GM12878 (cell line): ENCODE results near the gene STEAP4. TPM values are rescaled to one million over a fixed set of nuclear protein-coding genes. Genes with fewer than 3 reads are reported as not detected.

Experiments used
- ATAC-seq: fragments of 200-7000 bp; cut with Tn5 transposase; 3 replicates; pipeline ENCODE4 v1.9.1; 2020; ENCODE audit warnings: mild to moderate bottlenecking, moderate library complexity
- BruUV-seq: library from RNA; stranded (reverse); fragments of 400-500 nt; replicated peaks from 2 replicates; lab custom pipeline; 2021; lab: Mats Ljungman, UMichigan
- CTCF ChIA-PET: fragments of 300-600 bp; sonication (Branson Sonifier 250); formaldehyde crosslinking; extraction: SDS; loops from one replicate; lab custom pipeline; 2021; ENCODE audit warnings: inconsistent platforms; lab: Yijun Ruan, JAX
- POLR2A ChIA-PET: fragments of 350-600 bp; formaldehyde crosslinking; extraction: SDS; loops from one replicate; lab custom pipeline; 2021; ENCODE audit warnings: inconsistent platforms; lab: Charles Lee
- RAD21 ChIA-PET: fragments of 300-600 bp; sonication (Branson Sonifier 250); formaldehyde crosslinking; loops from one replicate; lab custom pipeline; 2023; ENCODE audit warnings: antibody characterized with exemption; ENCODE audit not compliant: unreplicated experiment; lab: Charles Lee
- SMC1A ChIA-PET: fragments of 300-600 bp; sonication (Branson Sonifier 250); formaldehyde crosslinking; loops from one replicate; lab custom pipeline; 2023; ENCODE audit not compliant: unreplicated experiment, uncharacterized antibody; lab: Charles Lee
- DNase-seq: peaks from one replicate; pipeline ENCODE4 v3.0.0-alpha.2; 2011; ENCODE audit warnings: low read depth, low spot score
- FAIRE-seq: peaks from 3 replicates; lab custom pipeline; 2011; peaks lifted over from hg19 to GRCh38; lab: Jason Lieb, UNC
- H2AFZ ChIP-seq: 2 replicates; pipeline ENCODE4 v1.6.0; 2011; ENCODE audit warnings: low read depth, low read length, control low read depth; ENCODE audit not compliant: control insufficient read depth
- H3K27ac ChIP-seq: 2 replicates; pipeline ENCODE4 v1.5.1; 2011; ENCODE audit warnings: control low read depth; ENCODE audit not compliant: control insufficient read depth, insufficient read depth
- H3K27me3 ChIP-seq, 2 experiments: replicated peaks in 1 of 2; 2 replicates each; pipeline versions ENCODE4 v1.6.0 to v1.6.1; 2011; ENCODE audit warnings: low read length in 1 of 2; ENCODE audit not compliant: control insufficient read depth in 2 of 2, insufficient read depth in 2 of 2
- H3K36me3 ChIP-seq, 2 experiments: 2 replicates each; pipeline ENCODE4 v1.5.1; 2011; ENCODE audit warnings: low read length in 1 of 2; ENCODE audit not compliant: control insufficient read depth in 2 of 2, insufficient read depth in 2 of 2
- H3K4me1 ChIP-seq: 2 replicates; pipeline ENCODE4 v1.6.1; 2011; ENCODE audit warnings: mild to moderate bottlenecking, low read length, moderate library complexity, mixed read lengths; ENCODE audit not compliant: control insufficient read depth, insufficient read depth
- H3K4me2 ChIP-seq: 2 replicates; pipeline ENCODE4 v1.6.0; 2011; ENCODE audit warnings: control low read depth; ENCODE audit not compliant: control insufficient read depth, insufficient read depth
- H3K4me3 ChIP-seq: fragments of 200-600 bp; sonication (generic); 2 replicates; pipeline ENCODE4 v1.5.1; 2016
- H3K79me2 ChIP-seq: 2 replicates; pipeline ENCODE4 v1.6.0; 2011; ENCODE audit warnings: low read length; ENCODE audit not compliant: control insufficient read depth, insufficient read depth
- H3K9ac ChIP-seq: 2 replicates; pipeline ENCODE4 v1.8.0; 2011; ENCODE audit warnings: low read length, control low read depth, mixed read lengths; ENCODE audit not compliant: control insufficient read depth, insufficient read depth
- H3K9me3 ChIP-seq: replicated peaks from 3 replicates; pipeline ENCODE4 v1.5.1; 2011; ENCODE audit warnings: mild to moderate bottlenecking, low read length; ENCODE audit not compliant: control insufficient read depth, insufficient read depth
- H4K20me1 ChIP-seq: 2 replicates; pipeline ENCODE4 v1.6.0; 2011; ENCODE audit not compliant: control insufficient read depth, insufficient read depth
- BCL3 ChIP-seq: IDR thresholded peaks from 2 replicates; pipeline ENCODE4 v1.6.1; 2011; ENCODE audit warnings: borderline replicate concordance, low read depth, mild to moderate bottlenecking, moderate library complexity, low read length; ENCODE audit not compliant: insufficient read depth, poor library complexity, severe bottlenecking
- CHD2 ChIP-seq: IDR thresholded peaks from 2 replicates; pipeline ENCODE4 v1.6.1; 2011; ENCODE audit warnings: low read depth, low read length, improper control_type of control experiment, borderline replicate concordance
- DPF2 ChIP-seq: fragments of 450-650 bp; IDR thresholded peaks from 2 replicates; pipeline ENCODE4 v1.6.1; 2017; ENCODE audit warnings: mild to moderate bottlenecking
- EP300 ChIP-seq, 2 experiments: fragments of 150-350 bp in 1 of 2; IDR thresholded peaks; 2 replicates each; pipeline ENCODE4 v1.6.1; 2011 to 2012; ENCODE audit warnings: low read depth in 2 of 2, low read length in 2 of 2, borderline replicate concordance in 1 of 2, improper control_type of control experiment in 1 of 2, inconsistent platforms in 1 of 2; ENCODE audit not compliant: control insufficient read depth in 1 of 2
- IRF4 ChIP-seq: IDR thresholded peaks from 2 replicates; pipeline ENCODE4 v1.6.1; 2011; ENCODE audit warnings: low read depth, low read length
- JUNB ChIP-seq: IDR thresholded peaks from 2 replicates; pipeline ENCODE4 v1.6.1; 2016; ENCODE audit warnings: antibody characterized with exemption, mild to moderate bottlenecking
- NBN ChIP-seq: fragments of 450-650 bp; IDR thresholded peaks from 2 replicates; pipeline ENCODE4 v1.6.1; 2016
- RBBP5 ChIP-seq: fragments of 200-600 bp; sonication (generic); conservative IDR thresholded peaks from 2 replicates; pipeline ENCODE4 v1.6.1; 2016
- SREBF2 ChIP-seq: IDR thresholded peaks from 2 replicates; pipeline ENCODE4 v1.6.1; 2012; ENCODE audit warnings: mild to moderate bottlenecking, low read length
- WGBS: methylation state at CpG from one replicate; pipeline ENCODE4 v1.1.6; 2016; ENCODE audit warnings: low lambda C conversion rate; ENCODE audit not compliant: insufficient replicate concordance, insufficient coverage; ENCODE audit errors: missing lambda C conversion rate; 5-methylcytosine and 5-hydroxymethylcytosine counted together
- in situ Hi-C: fragments of 300-500 bp; cut with MboI; formaldehyde crosslinking; loops from 9 replicates; pipeline ENCODE4 v1.14.3; 2018; ENCODE audit warnings: mixed read lengths
- intact Hi-C: fragments of 100-400 bp; cut with micrococcal nuclease; formaldehyde crosslinking; loops from one replicate; pipeline ENCODE4 v1.14.2; 2022; ENCODE audit not compliant: unreplicated experiment
- polyA plus RNA-seq, 11 experiments: library from polyadenylated mRNA; depleted of rRNA in 4 of 11; unstranded in 6 of 11; stranded (reverse) in 5 of 11; fragments of >200 nt; fragmentation: Nextera tagmentation in 4 of 11; fragmentation: Illumina TruSeq in 1 of 11; extraction: Ambion mirVana in 4 of 11; extraction: Trizol in 1 of 11; gene quantifications; 1 replicate in 1 of 11; 2 replicates in 10 of 11; pipeline versions ENCODE4 v1.2.1 to v1.2.3, GENCODE V29; 2011 to 2016; ENCODE audit warnings: inconsistent platforms in 2 of 11, missing spikeins in 2 of 11, low read depth in 1 of 11
- total RNA-seq, 4 experiments: library from RNA; depleted of rRNA in 3 of 4; stranded (reverse); fragments of >200 nt in 3 of 4; fragmentation: Illumina TruSeq in 1 of 4; extraction: Trizol in 1 of 4; gene quantifications; 2 replicates each; pipeline versions ENCODE4 v1.2.1 to v1.2.3, GENCODE V29; 2013 to 2021
- TF ChIP-seq, protein P1 (sequence below): IDR thresholded peaks from 2 replicates; pipeline ENCODE4 v1.6.1; 2011; ENCODE audit warnings: low read depth, mild to moderate bottlenecking, low read length, moderate library complexity, borderline replicate concordance; ENCODE audit errors: extremely low read depth
- TF ChIP-seq, protein P2 (sequence below): IDR thresholded peaks from 2 replicates; pipeline ENCODE4 v1.6.1; 2012; ENCODE audit warnings: mild to moderate bottlenecking, low read depth, low read length

Gene STEAP4
- total and polyA plus RNA-seq, 10 of the 15 experiments (the other 5 are each of a cell fraction or from before 2014, with no cell fraction given), result 0.13 TPM; not detected in 9

DNA sequence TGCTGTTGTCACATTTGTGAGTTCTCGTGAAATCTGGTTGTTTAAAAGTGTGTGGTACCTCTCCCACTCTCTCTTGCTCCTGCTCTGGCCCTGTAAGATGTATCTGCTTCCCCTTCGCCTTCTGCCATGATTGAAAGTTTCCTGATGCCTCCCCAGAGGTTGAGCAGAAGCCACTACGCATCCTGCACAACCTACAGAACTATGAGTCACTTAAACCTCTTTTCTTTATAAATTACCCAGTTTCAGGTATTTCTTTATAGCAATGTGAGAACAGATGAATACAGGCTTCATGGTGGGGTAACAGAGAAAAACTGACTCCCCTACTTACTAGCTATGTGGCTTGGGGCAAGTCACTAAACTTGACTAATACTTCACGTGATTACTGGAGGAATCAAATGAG lies 18.0 kb upstream of the STEAP4 start (continued):
- no peak for TF ChIP-seq BCL3
- TF ChIP-seq JUNB, result no peak
- no peak for TF ChIP-seq DPF2
- no peak for TF ChIP-seq SREBF2
- TF ChIP-seq, protein P1, sequence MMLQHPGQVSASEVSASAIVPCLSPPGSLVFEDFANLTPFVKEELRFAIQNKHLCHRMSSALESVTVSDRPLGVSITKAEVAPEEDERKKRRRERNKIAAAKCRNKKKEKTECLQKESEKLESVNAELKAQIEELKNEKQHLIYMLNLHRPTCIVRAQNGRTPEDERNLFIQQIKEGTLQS, result no peak

DNA sequence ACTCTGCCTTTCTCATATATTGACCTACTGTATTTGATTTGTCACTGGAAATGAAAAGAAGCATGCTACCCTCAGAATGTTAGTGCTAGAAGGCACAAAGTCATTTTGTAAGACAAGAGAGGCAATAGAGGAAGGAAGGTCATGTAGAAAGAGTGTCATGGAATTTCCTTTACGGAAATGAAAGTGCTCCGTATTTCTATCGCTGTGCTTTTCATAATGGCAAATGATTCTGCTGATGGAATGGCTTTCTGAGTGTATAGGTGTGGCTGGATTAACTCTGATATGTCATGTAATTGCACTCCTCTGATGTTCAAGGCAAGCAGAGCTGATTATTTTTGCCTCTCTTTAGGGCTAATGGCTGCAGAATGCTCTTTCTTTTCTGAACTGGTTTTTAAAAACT lies 15.5 kb upstream of the STEAP4 start:
- ATAC-seq (no peak), FAIRE-seq (no peak), DNase-seq (no peak)
- intact Hi-C loops (no loop called here), in situ Hi-C loops (no loop called here)
- Histone ChIP-seq H3K36me3 (no peaks in the 10 kb centered on the region), H3K9me3 (no peaks in the 10 kb centered on the region), H3K27ac (no peak overlapping the region), H3K4me1 (no peaks in the 10 kb centered on the region), H3K79me2 (no peaks in the 10 kb centered on the region), H4K20me1 (no peaks in the 10 kb centered on the region), H3K4me2 (no peak overlapping the region), H3K27me3 (no peaks in the 10 kb centered on the region), H2AFZ (no peak overlapping the region), H3K9ac (no peak overlapping the region), H3K4me3 (no peak overlapping the region)
- ChIA-PET RAD21 (interaction anchor here (0.7 kb wide), 1 partner anchor 16 kb away, joined by 3 read pairs; no protein-coding TSS in a partner anchor), SMC1A (interaction anchor here (1.5 kb wide), 1 partner anchor 23 kb away, joined by 4 read pairs; no protein-coding TSS in a partner anchor), CTCF (interaction anchor here (1.2 kb wide), 1 partner anchor 42 kb away, joined by 3 read pairs; no protein-coding TSS in a partner anchor), POLR2A (no interaction called here)
- TF ChIP-seq RBBP5 (no peak), EP300 (IDR thresholded peaks at IDR 0.05; ENCODE audit: borderline replicate concordance in 1 of 2, control insufficient read depth in 1 of 2, low read depth in 2 of 2, low read length in 2 of 2) (no peak), CHD2 (no peak), IRF4 (no peak), NBN (no peak)
- TF ChIP-seq, protein P2, sequence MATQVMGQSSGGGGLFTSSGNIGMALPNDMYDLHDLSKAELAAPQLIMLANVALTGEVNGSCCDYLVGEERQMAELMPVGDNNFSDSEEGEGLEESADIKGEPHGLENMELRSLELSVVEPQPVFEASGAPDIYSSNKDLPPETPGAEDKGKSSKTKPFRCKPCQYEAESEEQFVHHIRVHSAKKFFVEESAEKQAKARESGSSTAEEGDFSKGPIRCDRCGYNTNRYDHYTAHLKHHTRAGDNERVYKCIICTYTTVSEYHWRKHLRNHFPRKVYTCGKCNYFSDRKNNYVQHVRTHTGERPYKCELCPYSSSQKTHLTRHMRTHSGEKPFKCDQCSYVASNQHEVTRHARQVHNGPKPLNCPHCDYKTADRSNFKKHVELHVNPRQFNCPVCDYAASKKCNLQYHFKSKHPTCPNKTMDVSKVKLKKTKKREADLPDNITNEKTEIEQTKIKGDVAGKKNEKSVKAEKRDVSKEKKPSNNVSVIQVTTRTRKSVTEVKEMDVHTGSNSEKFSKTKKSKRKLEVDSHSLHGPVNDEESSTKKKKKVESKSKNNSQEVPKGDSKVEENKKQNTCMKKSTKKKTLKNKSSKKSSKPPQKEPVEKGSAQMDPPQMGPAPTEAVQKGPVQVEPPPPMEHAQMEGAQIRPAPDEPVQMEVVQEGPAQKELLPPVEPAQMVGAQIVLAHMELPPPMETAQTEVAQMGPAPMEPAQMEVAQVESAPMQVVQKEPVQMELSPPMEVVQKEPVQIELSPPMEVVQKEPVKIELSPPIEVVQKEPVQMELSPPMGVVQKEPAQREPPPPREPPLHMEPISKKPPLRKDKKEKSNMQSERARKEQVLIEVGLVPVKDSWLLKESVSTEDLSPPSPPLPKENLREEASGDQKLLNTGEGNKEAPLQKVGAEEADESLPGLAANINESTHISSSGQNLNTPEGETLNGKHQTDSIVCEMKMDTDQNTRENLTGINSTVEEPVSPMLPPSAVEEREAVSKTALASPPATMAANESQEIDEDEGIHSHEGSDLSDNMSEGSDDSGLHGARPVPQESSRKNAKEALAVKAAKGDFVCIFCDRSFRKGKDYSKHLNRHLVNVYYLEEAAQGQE, result no peak
- 52% methylated on average over 3 of the region's 3 CpGs for WGBS
- no TSS peak for BruUV-seq
